T-helper 1 cell (primary cell): Measurements from ENCODE around the gene HEPACAM.

Experiments used
- DNase-seq, 5 donors: peaks; one replicate each; pipeline ENCODE4 v3.0.0-alpha.2; 2012 to 2020

Gene HEPACAM

GRCh38 chr11:124884869-124885479, 50.9 kb downstream of the HEPACAM start:
- no peak for DNase-seq

GRCh38 chr11:124884340-124884739, 51.5 kb downstream of the HEPACAM start:
- no peak for DNase-seq

- DNase-seq, result no peak
Measured at GRCh38 chr11:124882339-124883071, 53.3 kb downstream of the HEPACAM start.

GRCh38 chr11:124880958-124881357, 54.9 kb downstream of the HEPACAM start:
- DNase-seq, result no peak

- no peak for DNase-seq
Measured at GRCh38 chr11:124880290-124880611, 55.6 kb downstream of the HEPACAM start.

GRCh38 chr11:124879493-124880289, 56.2 kb downstream of the HEPACAM start:
- DNase-seq, result no peak

- DNase-seq, result no peak
Measured at GRCh38 chr11:124878759-124879492, 56.9 kb downstream of the HEPACAM start.

GRCh38 chr11:124877910-124878758, 57.7 kb downstream of the HEPACAM start:
- no peak for DNase-seq

- DNase-seq, result no peak
Measured at GRCh38 chr11:124877631-124877909, 58.3 kb downstream of the HEPACAM start.

- DNase-seq, result no peak
Measured at GRCh38 chr11:124876818-124877630, 58.8 kb downstream of the HEPACAM start.

GRCh38 chr11:124875943-124876817, 59.7 kb downstream of the HEPACAM start:
- peak; percentile 43 to 82 (median 64) for DNase-seq

GRCh38 chr11:124875401-124875800, 60.4 kb downstream of the HEPACAM start:
- no peak for DNase-seq

- no peak for DNase-seq
Measured at GRCh38 chr11:124874571-124875255, 61.1 kb downstream of the HEPACAM start.

- no peak for DNase-seq
Measured at GRCh38 chr11:124873951-124874350, 61.9 kb downstream of the HEPACAM start.

GRCh38 chr11:124872741-124873140, 63.1 kb downstream of the HEPACAM start:
- no peak for DNase-seq

- DNase-seq, result no peak
Measured at GRCh38 chr11:124872280-124872679, 63.6 kb downstream of the HEPACAM start.

- no peak for DNase-seq
Measured at GRCh38 chr11:124870430-124870829, 65.4 kb downstream of the HEPACAM start.

GRCh38 chr11:124869856-124870387, 65.9 kb downstream of the HEPACAM start:
- no peak for DNase-seq

- no peak for DNase-seq
Measured at GRCh38 chr11:124869331-124869730, 66.5 kb downstream of the HEPACAM start.
